ENCODE results near the gene TATDN3. TPM values are rescaled to one million over a fixed set of nuclear protein-coding genes. Genes with fewer than 3 reads are reported as not detected.

The TATDN3 gene
- total RNA-seq, 1 donor from 2014 or later = 12.1 TPM

DNA sequence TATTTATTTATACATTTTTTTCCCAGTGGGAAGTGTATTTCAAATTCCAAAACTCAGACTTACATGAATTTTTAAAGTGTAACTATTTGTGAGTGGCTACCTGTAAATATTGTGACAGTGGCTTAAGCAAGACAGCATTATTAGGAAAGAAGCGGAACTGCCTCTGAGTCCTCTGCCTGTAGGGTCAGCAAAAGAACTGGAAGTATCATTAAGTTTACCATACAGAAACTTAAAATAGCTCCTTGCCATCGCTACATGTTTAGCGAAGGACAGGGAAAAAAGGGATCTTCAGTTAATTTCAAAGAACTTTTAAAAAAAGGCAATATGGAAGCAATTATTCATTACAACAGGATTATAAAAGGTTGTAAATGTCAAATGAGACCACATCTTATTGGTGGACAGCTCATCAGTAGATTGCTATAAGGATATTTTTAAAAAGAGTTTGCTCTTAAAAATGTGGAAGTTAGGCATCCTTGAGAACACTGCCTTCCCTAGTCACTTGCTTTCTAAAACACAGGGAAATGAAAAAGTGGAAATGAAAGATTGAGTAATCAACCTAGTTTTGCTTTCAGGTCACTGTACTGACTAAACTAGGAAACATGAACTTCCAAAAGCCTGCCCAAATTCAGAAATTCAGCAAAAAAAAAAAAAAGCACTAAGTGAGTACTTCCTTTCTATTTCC is 39.3 kb upstream of the TATDN3 start:
- Mint-ChIP-seq H3K9me3 (ENCODE audit: low read depth) (no peaks in the 10 kb centered on the region), H3K4me3 (ENCODE audit: low read depth) (no peak overlapping the region), H3K4me1 (ENCODE audit: low read depth) (no peaks in the 10 kb centered on the region), H3K27ac (no peak overlapping the region), H3K27me3 (no peaks in the 10 kb centered on the region), H3K36me3 (ENCODE audit: insufficient read depth) (peaks cover 1% of the 10 kb centered on the region)
- DNase-seq (ENCODE audit: low spot score, unreplicated experiment) = no peak
- TF ChIP-seq, protein P1, sequence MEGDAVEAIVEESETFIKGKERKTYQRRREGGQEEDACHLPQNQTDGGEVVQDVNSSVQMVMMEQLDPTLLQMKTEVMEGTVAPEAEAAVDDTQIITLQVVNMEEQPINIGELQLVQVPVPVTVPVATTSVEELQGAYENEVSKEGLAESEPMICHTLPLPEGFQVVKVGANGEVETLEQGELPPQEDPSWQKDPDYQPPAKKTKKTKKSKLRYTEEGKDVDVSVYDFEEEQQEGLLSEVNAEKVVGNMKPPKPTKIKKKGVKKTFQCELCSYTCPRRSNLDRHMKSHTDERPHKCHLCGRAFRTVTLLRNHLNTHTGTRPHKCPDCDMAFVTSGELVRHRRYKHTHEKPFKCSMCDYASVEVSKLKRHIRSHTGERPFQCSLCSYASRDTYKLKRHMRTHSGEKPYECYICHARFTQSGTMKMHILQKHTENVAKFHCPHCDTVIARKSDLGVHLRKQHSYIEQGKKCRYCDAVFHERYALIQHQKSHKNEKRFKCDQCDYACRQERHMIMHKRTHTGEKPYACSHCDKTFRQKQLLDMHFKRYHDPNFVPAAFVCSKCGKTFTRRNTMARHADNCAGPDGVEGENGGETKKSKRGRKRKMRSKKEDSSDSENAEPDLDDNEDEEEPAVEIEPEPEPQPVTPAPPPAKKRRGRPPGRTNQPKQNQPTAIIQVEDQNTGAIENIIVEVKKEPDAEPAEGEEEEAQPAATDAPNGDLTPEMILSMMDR (IDR thresholded peaks at IDR 0.05; ENCODE audit: unreplicated experiment) = no peak

DNA sequence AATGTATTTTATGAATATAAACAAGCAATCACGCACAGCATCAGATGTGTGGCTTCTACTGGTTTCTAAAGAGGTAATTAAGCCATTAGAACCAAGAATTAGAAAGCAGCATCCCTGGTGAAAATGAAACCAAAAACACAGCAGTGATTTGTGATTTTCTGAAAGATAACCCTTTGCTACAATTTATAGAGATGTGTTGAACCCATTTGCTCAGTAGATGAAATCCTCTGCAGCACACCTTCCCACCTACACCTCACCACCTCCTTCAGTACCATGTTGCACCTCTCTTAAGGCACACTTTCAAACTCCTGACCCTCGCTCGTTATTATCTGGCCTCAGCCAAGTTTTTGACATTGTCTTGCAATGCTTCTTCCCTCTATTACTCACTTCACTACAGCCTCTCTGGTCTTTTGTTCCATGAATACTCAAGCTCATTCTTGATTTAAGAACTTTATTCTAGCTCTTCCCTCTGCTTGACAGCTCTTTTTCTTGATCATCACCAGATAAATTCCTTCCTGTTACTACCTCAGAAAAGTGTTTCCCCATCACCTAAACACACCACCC is 38.7 kb upstream of the TATDN3 start:
- H3K27me3 Mint-ChIP-seq = no peaks in the 10 kb centered on the region
- no peak for DNase-seq (ENCODE audit: low spot score, unreplicated experiment)
- H3K27ac Mint-ChIP-seq = no peak overlapping the region
- TF ChIP-seq, protein P1 (IDR thresholded peaks at IDR 0.05; ENCODE audit: unreplicated experiment) = no peak
- H3K36me3 Mint-ChIP-seq (ENCODE audit: insufficient read depth) = peaks cover 1% of the 10 kb centered on the region
- H3K4me3 Mint-ChIP-seq (ENCODE audit: low read depth) = no peak overlapping the region
- H3K4me1 Mint-ChIP-seq (ENCODE audit: low read depth) = no peaks in the 10 kb centered on the region
- H3K9me3 Mint-ChIP-seq (ENCODE audit: low read depth) = no peaks in the 10 kb centered on the region

- H3K27ac Mint-ChIP-seq = no peak overlapping the region
Measured at GRCh38 chr1:212753749-212754148, 37.9 kb upstream of the TATDN3 start.

DNA sequence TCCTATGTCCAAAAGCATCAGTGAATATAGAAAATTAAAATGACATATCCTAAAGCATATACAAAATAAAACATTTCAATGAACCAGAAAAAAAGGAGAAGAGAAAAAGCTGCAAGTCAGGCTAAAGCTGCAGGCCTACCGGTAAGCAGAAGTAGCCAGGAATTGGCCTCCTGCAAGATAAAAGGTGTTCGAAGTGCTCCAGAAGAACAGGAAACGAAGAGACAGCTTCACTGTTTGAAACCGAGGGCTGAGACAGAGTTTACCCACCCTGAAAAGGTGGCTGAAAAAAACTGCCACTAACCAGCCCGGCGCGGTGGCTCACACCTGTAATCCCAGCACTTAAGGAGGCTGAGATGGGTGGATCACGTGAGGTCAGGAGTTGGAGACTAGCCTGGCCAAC is 37.5 kb upstream of the TATDN3 start:
- no peak overlapping the region for H3K4me3 Mint-ChIP-seq (ENCODE audit: low read depth)
- H3K9me3 Mint-ChIP-seq (ENCODE audit: low read depth) = no peaks in the 10 kb centered on the region
- no peak for DNase-seq (ENCODE audit: low spot score, unreplicated experiment)
- H3K36me3 Mint-ChIP-seq (ENCODE audit: insufficient read depth) = peaks cover 1% of the 10 kb centered on the region
- no peaks in the 10 kb centered on the region for H3K4me1 Mint-ChIP-seq (ENCODE audit: low read depth)
- no peaks in the 10 kb centered on the region for H3K27me3 Mint-ChIP-seq
- TF ChIP-seq, protein P1 (IDR thresholded peaks at IDR 0.05; ENCODE audit: unreplicated experiment) = no peak
- no peak overlapping the region for H3K27ac Mint-ChIP-seq

More at GRCh38 chr1:212753749-212754148, 37.9 kb upstream of the TATDN3 start:
- H3K9me3 Mint-ChIP-seq (ENCODE audit: low read depth) = no peaks in the 10 kb centered on the region
- no peak for DNase-seq (ENCODE audit: low spot score, unreplicated experiment)
- TF ChIP-seq, protein P1 (IDR thresholded peaks at IDR 0.05; ENCODE audit: unreplicated experiment) = no peak
- H3K27me3 Mint-ChIP-seq = no peaks in the 10 kb centered on the region
- H3K36me3 Mint-ChIP-seq (ENCODE audit: insufficient read depth) = peaks cover 1% of the 10 kb centered on the region
- no peak overlapping the region for H3K4me3 Mint-ChIP-seq (ENCODE audit: low read depth)
- H3K4me1 Mint-ChIP-seq (ENCODE audit: low read depth) = no peaks in the 10 kb centered on the region

GRCh38 chr1:212754680-212755079 is 37.0 kb upstream of the TATDN3 start:
- Mint-ChIP-seq H3K9me3 (ENCODE audit: low read depth) (no peaks in the 10 kb centered on the region), H3K36me3 (ENCODE audit: insufficient read depth) (peaks cover 1% of the 10 kb centered on the region), H3K4me1 (ENCODE audit: low read depth) (no peaks in the 10 kb centered on the region), H3K4me3 (ENCODE audit: low read depth) (no peak overlapping the region), H3K27me3 (no peaks in the 10 kb centered on the region), H3K27ac (no peak overlapping the region)
- TF ChIP-seq, protein P1 (IDR thresholded peaks at IDR 0.05; ENCODE audit: unreplicated experiment) = no peak
- DNase-seq (ENCODE audit: low spot score, unreplicated experiment) = no peak
